BJ (cell line): Measurements from ENCODE around the gene ABLIM1. TPM values are rescaled to one million over a fixed set of nuclear protein-coding genes. Genes with fewer than 3 reads are reported as not detected.

Experiments used
- CTCF ChIA-PET: fragments of 350-600 bp; formaldehyde crosslinking; extraction: SDS; loops from one replicate; lab custom pipeline; 2021; ENCODE audit warnings: antibody characterized with exemption, inconsistent platforms; lab: Yijun Ruan, JAX
- POLR2A ChIA-PET: fragments of 300-600 bp; sonication (Branson Sonifier 250); formaldehyde crosslinking; extraction: SDS; loops from one replicate; lab custom pipeline; 2021; ENCODE audit warnings: antibody characterized with exemption; lab: Charles Lee
- DNase-seq: peaks from one replicate; pipeline ENCODE4 v3.0.0-alpha.2; 2011; ENCODE audit warnings: low read depth
- H3K27me3 ChIP-seq: 2 replicates; pipeline ENCODE4 v1.6.0; 2011; ENCODE audit warnings: low read length; ENCODE audit not compliant: control insufficient read depth, insufficient read depth
- H3K36me3 ChIP-seq: 2 replicates; pipeline ENCODE4 v1.5.1; 2011; ENCODE audit warnings: low read length; ENCODE audit not compliant: control insufficient read depth, insufficient read depth
- H3K4me3 ChIP-seq: 2 replicates; pipeline ENCODE4 v1.5.1; 2011; ENCODE audit warnings: low read depth, mild to moderate bottlenecking, control low read depth, low read length
- CTCF ChIP-seq: IDR thresholded peaks from 2 replicates; pipeline ENCODE4 v1.5.1; 2011; ENCODE audit warnings: low read depth, mild to moderate bottlenecking, control low read depth, inconsistent platforms, low read length, moderate library complexity; ENCODE audit not compliant: insufficient read depth
- polyA minus RNA-seq: library from RNA; depleted of rRNA, polyadenylated mRNA; stranded (reverse); fragments of >200 nt; gene quantifications from 2 replicates; pipeline ENCODE4 v1.2.3, GENCODE V29; 2011; rRNA and poly(A)+ RNA removed
- polyA plus RNA-seq: library from polyadenylated mRNA; depleted of rRNA; stranded (reverse); fragments of >200 nt; gene quantifications from 2 replicates; pipeline ENCODE4 v1.2.3, GENCODE V29; 2011; rRNA removed

ABLIM1 gene
- polyA plus RNA-seq (13.3 and 14.4 TPM in 2 replicates), polyA minus RNA-seq (16.2 and 29.5 TPM in 2 replicates)

GRCh38 chr10:114658175-114658574 is at the start of gene ABLIM1:
Gene ABLIM1, minus strand, starts transcription at chr10:114658275. Its CDS starts 75 bp downstream, at chr10:114658200.
- TF ChIP-seq CTCF = no peak
- Histone ChIP-seq H3K27me3 (no peaks in the 10 kb centered on the region), H3K4me3 (no peak within 1 kb of the TSS), H3K36me3 (no peaks in the 10 kb centered on the region)
- ChIA-PET POLR2A (no interaction called here), CTCF (interaction anchor here (0.6 kb wide), 1 partner anchor 21 kb away, joined by 3 read pairs; no protein-coding TSS in a partner anchor)
- no peak for DNase-seq

DNA sequence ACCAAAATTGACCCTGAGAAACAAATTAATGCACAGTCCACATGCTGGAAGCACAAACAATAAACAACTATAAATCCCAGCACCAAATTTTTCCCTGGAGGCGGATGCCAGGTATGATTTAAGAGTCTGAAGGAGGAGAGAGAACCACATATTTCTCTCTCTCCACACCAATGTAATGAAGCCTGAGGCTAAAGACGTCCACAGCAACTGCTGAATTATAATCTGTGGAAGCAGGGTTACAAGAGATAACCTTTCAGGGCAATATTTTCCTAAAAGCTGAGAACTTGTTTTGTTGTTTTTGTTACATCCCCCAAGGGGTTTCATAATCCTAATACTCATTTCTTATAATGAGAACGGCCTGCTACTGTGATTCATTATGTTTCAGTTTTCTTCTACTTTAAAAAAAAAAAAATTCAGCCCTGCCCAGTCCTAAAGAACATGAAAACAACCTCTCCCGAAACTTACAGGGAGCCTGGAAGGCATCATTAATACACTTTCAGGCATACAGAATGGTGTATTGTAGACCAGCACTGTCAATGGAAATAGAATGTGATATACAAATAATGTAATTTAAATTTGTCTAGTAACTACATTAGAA is 48.5 kb upstream of the ABLIM1 start:
- Histone ChIP-seq H3K4me3 (no peak overlapping the region), H3K27me3 (no peaks in the 10 kb centered on the region), H3K36me3 (no peaks in the 10 kb centered on the region)
- ChIA-PET CTCF (no interaction called here), POLR2A (no interaction called here)
- no peak for DNase-seq
- TF ChIP-seq CTCF = no peak

DNA sequence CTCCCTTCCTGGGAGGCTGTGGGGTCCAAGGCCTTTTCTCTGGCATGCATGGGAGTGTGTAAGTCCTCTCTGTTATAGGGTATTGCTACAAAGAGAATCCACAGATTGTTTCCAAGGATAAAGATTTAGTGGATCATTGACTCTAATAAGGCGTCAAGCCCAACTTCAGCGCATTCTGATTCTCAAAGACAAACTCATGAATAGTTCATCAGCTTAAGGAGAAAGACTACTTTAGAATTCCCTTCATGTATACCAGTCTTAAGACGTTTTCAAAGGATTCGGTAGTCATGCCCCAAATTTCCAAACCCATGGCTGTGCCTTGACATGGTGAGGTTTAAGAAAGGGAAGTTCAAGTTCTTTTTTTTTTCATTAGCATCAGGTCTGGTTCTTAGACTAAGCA is 46.6 kb upstream of the ABLIM1 start:
- CTCF ChIA-PET = interaction anchor here (1.0 to 3.6 kb wide), 8 partner anchors 57 to 400 kb away, joined by 3 to 62 read pairs (median 6); no protein-coding TSS in a partner anchor
- no peak overlapping the region for H3K4me3 ChIP-seq
- POLR2A ChIA-PET = no interaction called here
- no peaks in the 10 kb centered on the region for H3K27me3 ChIP-seq
- DNase-seq = no peak
- H3K36me3 ChIP-seq = no peaks in the 10 kb centered on the region
- no peak for TF ChIP-seq CTCF

- Histone ChIP-seq H3K4me3 (no peak overlapping the region), H3K27me3 (no peaks in the 10 kb centered on the region), H3K36me3 (no peaks in the 10 kb centered on the region)
- no peak for DNase-seq
- POLR2A ChIA-PET = no interaction called here
- CTCF ChIA-PET = interaction anchor here (0.7 to 3.6 kb wide), 19 partner anchors 9 to 399 kb away, joined by 3 to 62 read pairs (median 3); no protein-coding TSS in a partner anchor
- TF ChIP-seq CTCF = peak; percentile 75
Observed at GRCh38 chr10:114703377-114704107, 45.5 kb upstream of the ABLIM1 start.
